ENCODE measurements around the gene CC2D2B. TPM values are rescaled to one million over a fixed set of nuclear protein-coding genes. Genes with fewer than 3 reads are reported as not detected.

CC2D2B gene
- total RNA-seq, 1 experiment from 2014 or later, result not detected

DNA sequence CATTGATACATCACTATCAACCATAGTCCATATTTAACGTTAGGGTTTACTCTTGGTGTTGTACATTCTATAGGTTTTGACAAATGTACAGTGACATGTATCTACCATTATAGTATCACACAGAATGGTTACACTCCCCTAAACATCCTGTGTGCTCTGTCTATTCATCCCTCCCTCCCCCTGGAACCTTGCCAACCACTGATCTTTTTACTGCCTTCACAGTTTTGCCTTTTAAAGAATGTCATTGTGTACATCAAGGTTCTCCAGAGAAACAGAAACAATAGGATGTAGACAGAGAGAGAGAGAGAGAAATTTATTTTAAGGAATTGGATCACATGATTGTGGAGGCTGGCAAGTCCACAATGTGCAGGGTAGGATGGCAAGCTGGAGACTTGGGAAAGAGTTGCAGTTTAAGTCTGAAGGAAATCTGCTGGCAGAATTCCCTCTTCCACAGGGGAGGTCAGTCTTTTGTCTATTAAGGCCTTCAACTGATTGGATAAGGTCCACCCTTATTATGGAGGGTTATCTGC, 90.5 kb downstream of the CC2D2B start:
- ChIA-PET POLR2A (ENCODE audit: unreplicated experiment) (no interaction called here), CTCF (no interaction called here)
- no peaks in the 10 kb centered on the region for H3K36me3 ChIP-seq (ENCODE audit: low read depth, low read length)
- no peaks in the 10 kb centered on the region for H3F3A ChIP-seq (ENCODE audit: low read length, unreplicated experiment)
- BruUV-seq (replicated peaks), result no TSS peak
- no peak for ATAC-seq
- H3K9me3 ChIP-seq (ENCODE audit: low read length), result no peaks in the 10 kb centered on the region
- no peak overlapping the region for H3K4me3 ChIP-seq (ENCODE audit: low read length)
- H3K9ac ChIP-seq (ENCODE audit: low read length), result no peak overlapping the region
- H3K4me2 ChIP-seq (ENCODE audit: low read length), result no peak overlapping the region
- H3K4me1 ChIP-seq (ENCODE audit: insufficient read depth, low read length), result no peaks in the 10 kb centered on the region
- no peak for DNase-seq
- intact Hi-C loops (cut with micrococcal nuclease), result no loop called here
- no peaks in the 10 kb centered on the region for H4K20me1 ChIP-seq (ENCODE audit: low read length)
- no peak overlapping the region for H3K27ac ChIP-seq (ENCODE audit: low read length)
- H3K9me2 ChIP-seq (replicated peaks; ENCODE audit: low read length), result no peaks in the 10 kb centered on the region
- no peaks in the 10 kb centered on the region for H3K27me3 ChIP-seq (ENCODE audit: low read length)
- TF ChIP-seq EZH2phosphoT487 (IDR thresholded peaks at IDR 0.05; ENCODE audit: borderline replicate concordance, low read length), result no peak
- TF ChIP-seq, protein P1, sequence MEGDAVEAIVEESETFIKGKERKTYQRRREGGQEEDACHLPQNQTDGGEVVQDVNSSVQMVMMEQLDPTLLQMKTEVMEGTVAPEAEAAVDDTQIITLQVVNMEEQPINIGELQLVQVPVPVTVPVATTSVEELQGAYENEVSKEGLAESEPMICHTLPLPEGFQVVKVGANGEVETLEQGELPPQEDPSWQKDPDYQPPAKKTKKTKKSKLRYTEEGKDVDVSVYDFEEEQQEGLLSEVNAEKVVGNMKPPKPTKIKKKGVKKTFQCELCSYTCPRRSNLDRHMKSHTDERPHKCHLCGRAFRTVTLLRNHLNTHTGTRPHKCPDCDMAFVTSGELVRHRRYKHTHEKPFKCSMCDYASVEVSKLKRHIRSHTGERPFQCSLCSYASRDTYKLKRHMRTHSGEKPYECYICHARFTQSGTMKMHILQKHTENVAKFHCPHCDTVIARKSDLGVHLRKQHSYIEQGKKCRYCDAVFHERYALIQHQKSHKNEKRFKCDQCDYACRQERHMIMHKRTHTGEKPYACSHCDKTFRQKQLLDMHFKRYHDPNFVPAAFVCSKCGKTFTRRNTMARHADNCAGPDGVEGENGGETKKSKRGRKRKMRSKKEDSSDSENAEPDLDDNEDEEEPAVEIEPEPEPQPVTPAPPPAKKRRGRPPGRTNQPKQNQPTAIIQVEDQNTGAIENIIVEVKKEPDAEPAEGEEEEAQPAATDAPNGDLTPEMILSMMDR (conservative IDR thresholded peaks at IDR 0.05; ENCODE audit: low read depth, low read length), result no peak
- no peak for TF ChIP-seq EZH2 (IDR thresholded peaks at IDR 0.05; ENCODE audit: low read length, unreplicated experiment)
- H2AFZ ChIP-seq (ENCODE audit: low read length), result no peak overlapping the region
- no peaks in the 10 kb centered on the region for H3K79me2 ChIP-seq (ENCODE audit: low read length)

- Histone ChIP-seq H3K27me3 (ENCODE audit: low read length) (peaks cover 12% of the 10 kb centered on the region; the same call in 1 of the 2 replicates), H2AFZ (ENCODE audit: low read length) (no peak overlapping the region), H3K4me2 (ENCODE audit: low read length) (no peak overlapping the region), H3K9me2 (replicated peaks; ENCODE audit: low read length) (no peaks in the 10 kb centered on the region), H3K79me2 (ENCODE audit: low read length) (no peaks in the 10 kb centered on the region), H3F3A (ENCODE audit: low read length, unreplicated experiment) (no peaks in the 10 kb centered on the region), H3K4me3 (ENCODE audit: low read length) (no peak overlapping the region), H3K27ac (ENCODE audit: low read length) (no peak overlapping the region), H3K9ac (ENCODE audit: low read length) (no peak overlapping the region), H4K20me1 (ENCODE audit: low read length) (no peaks in the 10 kb centered on the region), H3K9me3 (ENCODE audit: low read length) (no peaks in the 10 kb centered on the region), H3K4me1 (ENCODE audit: insufficient read depth, low read length) (no peaks in the 10 kb centered on the region), H3K36me3 (ENCODE audit: low read depth, low read length) (no peaks in the 10 kb centered on the region)
- ChIA-PET POLR2A (ENCODE audit: unreplicated experiment) (no interaction called here), CTCF (no interaction called here)
- no peak for DNase-seq
- ATAC-seq, result no peak
- TF ChIP-seq, protein P1 (conservative IDR thresholded peaks at IDR 0.05; ENCODE audit: low read depth, low read length), result no peak
- TF ChIP-seq EZH2 (IDR thresholded peaks at IDR 0.05; ENCODE audit: low read length, unreplicated experiment) (no peak), EZH2phosphoT487 (IDR thresholded peaks at IDR 0.05; ENCODE audit: borderline replicate concordance, low read length) (no peak)
- no TSS peak for BruUV-seq (replicated peaks)
- intact Hi-C loops (cut with micrococcal nuclease), result no loop called here
Measured at GRCh38 chr10:96013956-96014355, 106.2 kb downstream of the CC2D2B start.

DNA sequence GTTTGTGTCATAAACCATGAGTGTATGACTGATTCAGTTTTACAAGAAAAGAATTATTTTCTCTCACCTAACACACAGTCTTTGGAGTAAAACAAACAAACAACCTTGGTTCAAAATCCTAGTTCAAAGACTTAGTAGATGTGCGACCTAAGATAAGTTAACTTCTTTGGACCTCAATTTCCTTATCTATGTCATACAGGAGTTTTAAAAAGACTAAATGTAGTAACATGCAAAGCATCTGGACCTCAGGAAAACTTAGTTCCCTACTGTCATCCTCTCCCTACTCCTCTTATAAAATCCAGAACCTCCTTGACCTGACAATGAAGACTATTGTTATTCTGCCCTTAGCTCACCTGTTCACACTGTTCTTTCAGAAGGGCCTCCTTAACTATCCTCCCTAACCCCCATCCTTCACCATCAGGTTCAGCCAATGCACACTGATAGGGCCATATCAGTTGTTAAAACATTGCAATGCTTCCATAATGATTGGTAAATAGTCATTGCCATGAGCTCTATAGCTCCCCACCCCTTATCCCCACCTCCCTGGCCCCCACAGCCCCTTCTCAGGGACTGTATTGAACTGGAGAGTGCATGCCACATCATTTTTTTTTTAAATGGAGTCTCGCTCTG, 106.8 kb downstream of the CC2D2B start:
- no peaks in the 10 kb centered on the region for H3K9me3 ChIP-seq (ENCODE audit: low read length)
- no peak for DNase-seq
- H3K9ac ChIP-seq (ENCODE audit: low read length), result no peak overlapping the region
- H3K4me2 ChIP-seq (ENCODE audit: low read length), result no peak overlapping the region
- H3K9me2 ChIP-seq (replicated peaks; ENCODE audit: low read length), result no peaks in the 10 kb centered on the region
- no peaks in the 10 kb centered on the region for H4K20me1 ChIP-seq (ENCODE audit: low read length)
- CTCF ChIA-PET, result no interaction called here
- H3K27ac ChIP-seq (ENCODE audit: low read length), result no peak overlapping the region
- POLR2A ChIA-PET (ENCODE audit: unreplicated experiment), result no interaction called here
- ATAC-seq, result no peak
- no TSS peak for BruUV-seq (replicated peaks)
- H3K36me3 ChIP-seq (ENCODE audit: low read depth, low read length), result no peaks in the 10 kb centered on the region
- intact Hi-C loops (cut with micrococcal nuclease), result no loop called here
- TF ChIP-seq, protein P1 (conservative IDR thresholded peaks at IDR 0.05; ENCODE audit: low read depth, low read length), result no peak
- TF ChIP-seq EZH2phosphoT487 (IDR thresholded peaks at IDR 0.05; ENCODE audit: borderline replicate concordance, low read length), result no peak
- TF ChIP-seq EZH2 (IDR thresholded peaks at IDR 0.05; ENCODE audit: low read length, unreplicated experiment), result no peak
- no peaks in the 10 kb centered on the region for H3K4me1 ChIP-seq (ENCODE audit: insufficient read depth, low read length)
- H3K79me2 ChIP-seq (ENCODE audit: low read length), result no peaks in the 10 kb centered on the region
- no peak overlapping the region for H2AFZ ChIP-seq (ENCODE audit: low read length)
- no peak overlapping the region for H3K4me3 ChIP-seq (ENCODE audit: low read length)
- H3F3A ChIP-seq (ENCODE audit: low read length, unreplicated experiment), result no peaks in the 10 kb centered on the region
- peaks cover 17% of the 10 kb centered on the region for H3K27me3 ChIP-seq (ENCODE audit: low read length)

Data from PC-3 (cell line).